Measurements from ENCODE around the gene OSR1. TPM values are rescaled to one million over a fixed set of nuclear protein-coding genes. Genes with fewer than 3 reads are reported as not detected.

OSR1 gene
- total RNA-seq, 2 donors from 2014 or later: 1.7 to 2.4 TPM

DNA sequence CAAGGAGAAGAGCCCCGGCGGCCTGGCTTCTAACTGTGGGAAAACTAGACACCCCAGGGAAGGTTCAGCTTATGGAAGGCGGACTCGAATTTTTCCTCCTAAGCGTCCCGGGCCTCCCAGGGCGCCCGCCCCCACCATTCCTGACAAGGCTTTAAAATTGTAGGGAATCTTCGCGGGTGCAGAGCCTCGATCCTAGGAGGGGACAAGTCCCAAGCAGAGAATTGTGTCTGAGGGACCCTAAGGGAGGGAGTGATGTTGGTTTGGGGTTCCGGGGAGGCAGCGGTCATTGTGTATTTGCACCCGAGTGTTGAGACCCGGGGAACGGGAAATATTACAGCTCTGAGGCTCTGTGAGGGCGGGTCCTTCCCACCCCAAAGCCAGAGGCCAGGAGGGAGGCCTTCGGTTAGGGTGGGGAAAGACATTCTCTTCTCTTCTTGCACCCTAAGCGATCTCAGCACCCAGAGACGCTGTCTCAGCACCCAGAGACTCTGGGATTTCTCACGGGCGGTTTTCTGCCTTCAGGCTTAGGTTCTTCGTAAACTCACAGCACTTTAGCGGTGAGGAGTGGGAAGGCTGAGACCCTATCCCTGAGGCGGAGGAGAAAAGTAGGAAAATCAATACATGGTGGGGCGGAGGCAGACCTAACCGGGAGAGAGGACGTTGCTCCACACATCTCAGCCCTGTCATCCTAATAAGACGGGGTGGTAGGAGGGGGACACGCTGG, 7.6 kb downstream of the OSR1 start:
- no peak for DNase-seq
- Histone ChIP-seq H3K9ac (ENCODE audit: low read depth in 2 of 2, low read length in 2 of 2) (no peak overlapping the region), H3K9me3 (no peaks in the 10 kb centered on the region), H3K4me1 (peaks cover 6% of the 10 kb centered on the region), H3K36me3 (no peaks in the 10 kb centered on the region), H3K27me3 (peaks cover 17% of the 10 kb centered on the region), H3K4me3 (peak overlapping the region; percentile 12), H3K27ac (no peak overlapping the region)
- intact Hi-C loops (cut with DNase I): loop anchor here (10.0 kb wide), 1 partner anchor 366 kb away; no protein-coding TSS in a partner anchor
- TF ChIP-seq, protein P1, sequence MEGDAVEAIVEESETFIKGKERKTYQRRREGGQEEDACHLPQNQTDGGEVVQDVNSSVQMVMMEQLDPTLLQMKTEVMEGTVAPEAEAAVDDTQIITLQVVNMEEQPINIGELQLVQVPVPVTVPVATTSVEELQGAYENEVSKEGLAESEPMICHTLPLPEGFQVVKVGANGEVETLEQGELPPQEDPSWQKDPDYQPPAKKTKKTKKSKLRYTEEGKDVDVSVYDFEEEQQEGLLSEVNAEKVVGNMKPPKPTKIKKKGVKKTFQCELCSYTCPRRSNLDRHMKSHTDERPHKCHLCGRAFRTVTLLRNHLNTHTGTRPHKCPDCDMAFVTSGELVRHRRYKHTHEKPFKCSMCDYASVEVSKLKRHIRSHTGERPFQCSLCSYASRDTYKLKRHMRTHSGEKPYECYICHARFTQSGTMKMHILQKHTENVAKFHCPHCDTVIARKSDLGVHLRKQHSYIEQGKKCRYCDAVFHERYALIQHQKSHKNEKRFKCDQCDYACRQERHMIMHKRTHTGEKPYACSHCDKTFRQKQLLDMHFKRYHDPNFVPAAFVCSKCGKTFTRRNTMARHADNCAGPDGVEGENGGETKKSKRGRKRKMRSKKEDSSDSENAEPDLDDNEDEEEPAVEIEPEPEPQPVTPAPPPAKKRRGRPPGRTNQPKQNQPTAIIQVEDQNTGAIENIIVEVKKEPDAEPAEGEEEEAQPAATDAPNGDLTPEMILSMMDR (IDR thresholded peaks at IDR 0.05): no peak

DNA sequence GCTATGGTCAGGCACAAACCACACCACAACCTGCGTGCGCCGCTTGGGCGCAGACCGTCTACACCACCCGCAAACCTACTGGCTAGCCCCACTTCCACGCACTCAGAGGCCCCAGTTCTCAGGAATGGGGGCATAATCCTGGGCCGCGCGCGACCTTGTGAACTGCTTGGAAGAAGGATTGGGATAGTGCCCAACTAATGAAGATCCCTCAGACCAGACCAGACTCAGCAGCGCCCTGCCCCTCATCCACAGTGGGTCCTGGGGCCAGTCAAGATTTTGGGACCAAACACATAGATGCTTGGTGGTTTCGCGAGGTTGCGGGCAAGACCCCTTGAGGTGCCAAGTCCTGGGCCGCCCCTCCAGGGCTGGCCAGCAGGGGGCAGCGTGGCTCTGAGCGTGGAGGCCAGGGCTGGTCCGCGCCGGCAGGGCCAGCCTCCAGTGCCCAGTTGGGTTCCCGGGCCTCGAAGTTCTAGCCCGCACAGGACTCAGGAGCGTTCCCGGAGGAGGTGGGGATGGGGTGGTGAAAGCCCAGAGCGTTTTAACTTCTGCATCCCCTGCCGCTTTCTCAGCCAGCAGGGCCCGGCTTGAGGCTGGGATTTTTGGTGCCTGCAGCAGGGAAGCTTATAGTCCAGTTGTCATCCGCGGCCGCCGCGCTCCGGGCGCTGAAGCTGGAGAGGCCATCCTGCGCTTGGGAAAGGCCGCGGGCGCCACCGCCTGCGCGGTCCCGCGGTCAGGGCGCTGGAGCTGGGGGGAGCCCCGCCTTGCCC, 8.3 kb downstream of the OSR1 start:
- no peaks in the 10 kb centered on the region for H3K9me3 ChIP-seq
- peak overlapping the region in 1 of 2 donors; percentile 12 for H3K9ac ChIP-seq (ENCODE audit: low read depth in 2 of 2, low read length in 2 of 2)
- no peak overlapping the region for H3K27ac ChIP-seq
- peaks cover 17% of the 10 kb centered on the region for H3K27me3 ChIP-seq
- DNase-seq: peak; percentile 68
- intact Hi-C loops (cut with DNase I): loop anchor here (10.0 kb wide), 1 partner anchor 365 kb away; no protein-coding TSS in a partner anchor
- no peaks in the 10 kb centered on the region for H3K36me3 ChIP-seq
- TF ChIP-seq, protein P1 (IDR thresholded peaks at IDR 0.05): peak; percentile 76
- peaks cover 6% of the 10 kb centered on the region for H3K4me1 ChIP-seq
- H3K4me3 ChIP-seq: peak overlapping the region; percentile 12

DNA sequence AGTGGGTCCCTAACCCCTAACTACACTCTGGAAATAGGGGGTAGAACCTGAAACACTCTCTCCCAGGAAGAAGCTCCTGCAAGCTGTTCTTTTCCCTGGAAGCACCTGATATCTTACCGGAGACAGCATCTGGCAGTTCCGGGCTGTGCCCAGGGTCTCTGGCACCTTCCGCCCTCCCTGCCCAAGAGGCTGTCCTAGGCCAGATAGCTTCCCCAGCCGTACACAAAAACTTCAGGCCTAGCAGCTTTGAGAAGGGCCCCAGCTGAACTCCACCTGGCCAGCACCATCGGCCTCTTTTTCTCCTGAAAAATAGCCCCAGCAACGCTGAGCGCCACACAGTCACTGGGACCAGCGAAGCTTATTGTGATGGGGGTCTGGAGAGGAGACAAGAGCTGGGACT, 9.7 kb downstream of the OSR1 start:
- H3K9me3 ChIP-seq: no peaks in the 10 kb centered on the region
- H3K27ac ChIP-seq: no peak overlapping the region
- peaks cover 6% of the 10 kb centered on the region for H3K4me1 ChIP-seq
- intact Hi-C loops (cut with DNase I): no loop called here
- H3K4me3 ChIP-seq: no peak overlapping the region
- DNase-seq: no peak
- peaks cover 17% of the 10 kb centered on the region for H3K27me3 ChIP-seq
- TF ChIP-seq, protein P1 (IDR thresholded peaks at IDR 0.05): no peak
- no peak overlapping the region for H3K9ac ChIP-seq (ENCODE audit: low read depth in 2 of 2, low read length in 2 of 2)
- H3K36me3 ChIP-seq: no peaks in the 10 kb centered on the region

DNA sequence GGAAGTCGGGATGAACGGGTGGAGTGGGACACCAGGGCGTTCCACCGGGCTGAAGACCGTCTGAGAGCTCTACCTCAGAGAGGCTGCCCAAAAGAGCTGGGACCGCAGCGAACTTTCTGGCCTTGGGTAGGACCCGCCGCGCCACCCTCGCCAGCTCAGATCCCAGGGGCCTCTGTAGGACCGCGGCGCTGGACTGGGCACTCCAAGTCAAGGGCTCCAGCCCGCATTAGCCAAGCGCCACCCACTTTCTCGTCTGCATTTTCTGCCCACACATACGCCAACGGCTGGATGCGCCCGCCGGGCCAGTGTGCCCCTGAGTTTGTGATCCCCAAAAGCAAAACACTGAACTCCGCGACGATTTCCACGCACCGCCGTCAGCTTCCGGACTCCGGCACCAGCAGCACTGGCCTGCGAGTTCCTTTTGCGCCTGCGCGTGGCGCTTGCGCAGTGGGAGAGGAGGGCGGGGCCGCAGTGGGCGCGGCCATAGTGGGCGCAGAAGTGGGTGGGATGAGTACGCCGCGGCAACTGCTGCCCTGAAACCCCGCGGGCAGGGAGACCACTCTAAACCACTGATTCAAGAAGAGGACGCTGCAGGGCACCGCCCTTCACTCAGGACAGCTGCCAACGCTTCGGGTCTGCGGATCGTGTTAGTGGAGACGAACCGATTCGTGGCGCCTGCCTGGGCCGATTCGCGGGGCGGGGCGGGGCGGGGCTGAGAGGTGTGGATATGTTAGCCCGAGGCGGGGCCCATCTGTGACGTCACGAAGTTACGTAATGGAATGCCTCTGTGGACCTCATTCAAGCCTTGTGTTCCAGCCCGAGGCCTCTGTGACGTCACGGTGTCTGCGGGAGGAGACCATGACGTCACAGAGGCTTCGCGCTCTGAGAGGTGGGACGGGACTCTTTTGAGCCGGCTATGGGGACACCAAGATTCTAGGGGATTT, 10.5 kb downstream of the OSR1 start:
- TF ChIP-seq, protein P1 (IDR thresholded peaks at IDR 0.05): no peak
- DNase-seq: peak; percentile 98
- Histone ChIP-seq H3K9me3 (no peaks in the 10 kb centered on the region), H3K4me3 (peak overlapping the region; percentile 55), H3K27ac (peak overlapping the region; percentile 88), H3K4me1 (peaks cover 6% of the 10 kb centered on the region), H3K36me3 (no peaks in the 10 kb centered on the region), H3K27me3 (peaks cover 15% of the 10 kb centered on the region), H3K9ac (ENCODE audit: low read depth in 2 of 2, low read length in 2 of 2) (peak overlapping the region; percentile 91 to 99)
- intact Hi-C loops (cut with DNase I): no loop called here

All from colonic mucosa (tissue), 4 donors.